ENCODE data around the gene ANKRD23.
"Not testable (repeated sequence)": the region's sequence is repeated elsewhere in the genome, so short reads cannot be mapped to it uniquely, and the experiment has no call there.

ANKRD23 gene

DNA sequence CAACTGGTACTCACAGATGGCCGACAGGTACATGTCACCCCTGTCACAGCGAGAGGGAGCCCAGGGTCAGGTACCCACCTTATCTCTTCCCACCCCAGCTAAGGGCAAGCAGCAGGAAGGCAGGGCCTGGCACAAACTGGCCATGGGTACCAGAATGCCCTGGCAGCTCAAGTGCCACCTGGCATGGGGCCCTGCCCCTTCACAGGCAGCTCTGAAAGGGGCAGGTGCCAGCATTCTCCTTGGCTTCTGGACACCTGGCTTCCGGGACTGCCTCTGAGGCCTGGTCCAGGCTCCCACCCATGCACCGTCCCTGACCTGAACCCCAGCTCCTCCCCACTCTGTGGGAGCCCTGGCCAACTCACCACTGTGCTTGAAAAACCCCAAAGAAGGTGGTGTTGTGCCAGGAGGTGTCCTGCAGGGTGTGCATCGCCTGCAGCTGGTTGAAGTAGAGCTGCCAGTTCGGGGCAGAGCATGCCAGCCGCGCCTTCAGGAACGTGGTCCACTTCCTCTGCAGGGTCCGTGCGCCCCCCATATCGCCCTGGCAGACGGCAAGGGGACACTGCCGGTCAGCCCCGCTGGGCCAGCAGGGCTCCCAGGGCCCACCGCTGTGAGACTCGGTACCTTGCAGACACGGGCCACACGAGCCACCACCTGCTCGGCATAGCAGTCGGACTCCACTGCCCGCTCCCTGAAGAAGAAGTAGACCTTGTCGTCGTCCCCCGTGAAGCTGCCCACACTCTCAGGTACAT, 20.7 kb upstream of the ANKRD23 start:
- H3K4me3 ChIP-seq (ENCODE audit: low read depth, low read length): no peak overlapping the region

DNA sequence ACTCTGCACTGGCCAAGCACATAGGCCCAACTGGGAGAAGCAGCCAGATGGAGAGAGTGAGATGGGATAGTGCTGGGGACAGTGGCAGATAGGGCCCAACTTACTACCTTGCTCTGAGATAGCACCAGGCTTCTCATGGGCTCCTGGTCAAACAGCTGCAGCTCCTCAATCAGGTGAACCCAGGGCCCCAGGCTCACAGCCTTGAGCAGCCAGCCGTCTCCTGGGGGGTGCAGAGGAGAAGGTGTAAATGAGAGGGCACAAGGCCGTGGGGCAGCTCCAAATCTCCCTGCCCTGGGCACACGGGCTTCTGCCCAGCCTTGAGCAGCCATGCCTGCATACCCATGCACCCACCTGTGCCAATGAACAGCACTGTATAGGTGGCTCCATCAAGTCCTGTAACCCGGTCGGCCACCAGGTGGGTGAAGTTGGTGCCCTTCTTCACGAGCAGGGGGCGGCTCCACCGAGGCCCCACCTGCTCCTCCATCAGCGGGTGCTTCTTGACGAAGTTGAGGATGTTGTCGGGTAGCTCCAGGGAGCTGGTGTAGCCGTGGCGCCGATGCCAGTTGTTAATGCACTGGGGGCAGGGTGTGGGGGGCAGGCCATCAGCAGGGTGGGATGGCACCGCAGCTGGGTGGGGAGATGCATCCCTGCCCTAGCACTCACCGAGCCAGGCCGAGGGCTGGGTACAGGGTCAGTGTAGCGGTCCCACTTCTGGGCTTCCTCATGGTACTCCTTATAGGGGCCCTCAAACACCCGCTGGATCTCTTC, 19.9 kb upstream of the ANKRD23 start:
- H3K4me3 ChIP-seq (ENCODE audit: low read depth, low read length): no peak overlapping the region

DNA sequence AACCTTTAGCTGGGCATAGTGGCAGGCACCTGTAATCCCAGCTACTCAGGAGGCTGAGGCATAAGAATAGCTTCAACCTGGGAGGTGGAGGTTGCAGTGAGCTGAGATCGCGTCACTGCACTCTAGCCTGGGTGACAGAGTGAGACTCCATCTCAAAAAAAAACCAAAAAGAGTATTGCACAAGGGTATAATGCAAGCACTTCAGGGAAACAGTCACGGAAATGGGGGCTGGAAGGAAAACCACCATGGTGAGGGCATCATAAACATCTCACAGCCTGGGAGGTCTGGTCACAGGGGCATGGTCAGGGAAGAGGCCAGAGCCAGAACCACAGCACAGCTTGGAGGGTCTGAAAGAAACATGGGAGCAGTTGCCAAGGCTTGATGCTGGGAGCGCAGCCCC, 19.2 kb upstream of the ANKRD23 start:
- not testable (repeated sequence) for H3K4me3 ChIP-seq (ENCODE audit: low read depth, low read length)

DNA sequence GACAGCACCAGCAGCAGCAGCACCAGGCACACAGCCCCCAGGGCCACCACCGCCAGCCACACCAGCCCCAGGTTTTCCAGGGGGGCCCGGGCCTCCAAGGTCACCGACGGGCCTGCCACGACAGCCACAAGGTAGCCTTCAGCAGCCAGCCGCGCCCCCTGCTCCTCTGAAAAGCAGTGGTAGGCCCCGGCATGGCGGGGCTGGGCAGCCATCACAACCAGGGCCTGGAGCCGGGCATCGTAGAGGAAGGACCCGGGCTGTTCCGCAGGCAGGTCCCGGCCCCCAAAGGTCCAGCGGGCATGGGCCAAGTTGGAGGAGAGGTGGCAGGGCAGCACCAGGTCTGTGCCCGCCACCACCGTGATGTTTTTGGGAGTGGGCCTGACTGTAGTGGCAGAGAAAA, 17.3 kb upstream of the ANKRD23 start:
- no peak overlapping the region for H3K4me3 ChIP-seq (ENCODE audit: low read depth, low read length)

DNA sequence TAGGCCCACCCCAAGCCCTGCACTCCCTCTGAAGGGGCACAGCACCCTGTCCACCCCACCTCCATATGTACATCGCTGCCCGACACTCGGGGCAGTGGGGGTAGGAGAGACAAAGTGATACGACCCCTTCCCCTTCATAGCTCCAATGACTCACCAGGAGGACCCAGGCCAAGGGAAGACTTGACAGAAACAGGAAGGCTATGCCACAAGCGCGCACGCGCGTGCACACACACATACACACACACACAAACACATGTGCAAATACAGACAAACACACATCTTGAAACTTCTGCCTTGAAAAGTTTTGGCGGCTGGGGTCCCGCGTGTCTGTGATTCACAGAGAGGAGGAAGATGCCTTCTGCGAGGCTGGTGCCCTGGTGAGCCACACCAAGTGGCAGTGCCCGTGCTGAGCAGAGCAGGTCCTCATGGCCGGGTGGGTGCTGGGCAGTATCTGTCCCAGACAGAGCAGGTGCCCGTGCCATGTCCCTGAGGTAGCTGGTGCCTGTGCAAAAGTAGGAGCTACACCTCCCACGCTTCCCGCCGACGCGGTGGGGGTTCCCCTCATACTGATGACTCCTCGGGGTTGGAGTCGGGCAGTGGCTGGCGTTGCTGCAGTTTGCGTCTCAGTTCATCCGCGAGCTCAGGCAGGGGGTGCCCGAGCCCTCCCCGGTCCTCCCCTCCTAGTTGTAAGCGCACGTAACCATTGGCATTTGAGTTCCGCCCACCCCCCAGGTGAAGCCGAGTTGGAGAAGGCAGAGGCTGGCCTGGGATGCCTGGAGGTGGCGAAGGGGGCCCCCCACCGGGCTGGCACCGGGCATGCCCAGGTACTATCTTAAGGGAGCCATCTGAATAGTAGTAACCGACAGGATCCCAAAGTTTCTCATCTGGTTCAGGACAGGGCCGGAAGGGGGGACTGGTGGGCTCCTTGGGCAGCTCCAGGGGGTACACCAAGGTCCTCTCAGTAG, 16.5 kb upstream of the ANKRD23 start:
- no peak overlapping the region for H3K4me3 ChIP-seq (ENCODE audit: low read depth, low read length)

DNA sequence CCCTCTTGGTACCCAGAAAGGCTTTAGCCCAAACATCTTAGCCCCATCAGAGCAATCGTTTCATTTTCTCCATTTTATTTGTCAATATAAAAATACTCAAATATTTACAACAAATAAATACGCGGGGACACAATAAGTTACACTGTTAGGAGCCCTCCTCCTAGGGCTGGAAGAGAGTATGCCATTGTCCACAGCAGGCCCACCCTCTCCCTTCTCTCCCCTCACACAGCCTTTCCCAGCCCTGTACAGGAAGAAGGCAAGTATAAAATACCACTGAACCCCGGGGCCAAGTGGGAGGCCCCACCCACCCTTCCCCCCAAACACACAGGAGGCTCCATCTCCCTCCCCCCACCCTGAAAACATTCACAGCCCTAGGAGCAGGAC, 15.9 kb upstream of the ANKRD23 start:
- H3K4me3 ChIP-seq (ENCODE audit: low read depth, low read length): no peak overlapping the region

GRCh38 chr2:96859099-96859649, 15.4 kb upstream of the ANKRD23 start:
- no peak overlapping the region for H3K4me3 ChIP-seq (ENCODE audit: low read depth, low read length)

GRCh38 chr2:96857667-96858372, 14.0 kb upstream of the ANKRD23 start, which contains the start of gene ANKRD39:
TSS of gene ANKRD39 (minus strand) at chr2:96858016. CDS start at chr2:96857987, 29 bp downstream.
- H3K4me3 ChIP-seq (ENCODE audit: low read depth, low read length): peak within 1 kb of the TSS; percentile 42

DNA sequence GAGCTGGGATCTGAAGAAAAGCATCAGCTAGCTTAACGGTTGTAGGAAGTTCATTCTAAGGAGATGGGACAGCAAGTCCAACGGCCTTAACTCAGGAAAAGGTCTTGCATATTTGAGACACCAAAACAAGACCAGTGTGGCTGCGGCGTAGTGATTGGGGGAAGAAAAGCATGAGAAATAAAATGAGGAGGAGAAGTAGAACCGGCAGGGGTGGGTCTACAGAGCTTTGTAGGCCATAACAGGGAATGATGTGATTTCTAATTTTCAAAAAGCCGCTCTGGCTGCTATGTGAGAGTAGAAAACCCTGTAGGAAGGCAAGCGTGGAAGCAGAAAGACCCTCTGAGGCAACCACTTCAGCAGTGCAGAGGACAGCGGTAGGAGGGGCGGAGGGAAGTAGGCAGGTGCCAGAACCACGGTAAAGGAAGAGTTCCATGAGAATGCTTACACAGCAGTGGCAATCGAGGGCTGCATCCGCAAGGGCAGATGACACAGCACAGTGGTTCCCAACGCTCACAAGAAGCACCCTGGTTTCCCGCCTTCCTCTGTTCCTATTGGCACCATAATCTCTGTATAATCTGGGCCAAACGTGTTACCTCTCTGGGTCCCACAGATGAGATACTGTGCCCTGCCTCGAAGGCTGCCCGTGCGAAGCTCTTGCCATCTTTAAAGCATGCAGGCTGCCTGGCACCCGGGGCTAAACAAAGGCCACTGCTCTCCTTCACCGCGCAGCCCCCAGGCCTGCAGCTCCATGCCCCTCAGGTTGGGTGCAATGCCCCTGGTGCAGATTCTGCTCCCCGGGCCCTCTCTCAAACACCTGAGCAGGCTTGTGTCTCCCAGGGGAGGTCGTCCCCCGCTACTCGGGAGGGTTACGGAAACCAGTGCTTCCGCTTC, 13.2 kb upstream of the ANKRD23 start:
- H3K4me3 ChIP-seq (ENCODE audit: low read depth, low read length): peak overlapping the region; percentile 42

GRCh38 chr2:96853321-96853720, 9.5 kb upstream of the ANKRD23 start:
- no peak overlapping the region for H3K4me3 ChIP-seq (ENCODE audit: low read depth, low read length)

GRCh38 chr2:96852667-96853066, 8.8 kb upstream of the ANKRD23 start:
- H3K4me3 ChIP-seq (ENCODE audit: low read depth, low read length): no peak overlapping the region

GRCh38 chr2:96848264-96848663, 4.4 kb upstream of the ANKRD23 start:
- no peak overlapping the region for H3K4me3 ChIP-seq (ENCODE audit: low read depth, low read length)

- H3K4me3 ChIP-seq (ENCODE audit: low read depth, low read length): no peak overlapping the region
Observed at GRCh38 chr2:96847586-96847985, 3.8 kb upstream of the ANKRD23 start.

DNA sequence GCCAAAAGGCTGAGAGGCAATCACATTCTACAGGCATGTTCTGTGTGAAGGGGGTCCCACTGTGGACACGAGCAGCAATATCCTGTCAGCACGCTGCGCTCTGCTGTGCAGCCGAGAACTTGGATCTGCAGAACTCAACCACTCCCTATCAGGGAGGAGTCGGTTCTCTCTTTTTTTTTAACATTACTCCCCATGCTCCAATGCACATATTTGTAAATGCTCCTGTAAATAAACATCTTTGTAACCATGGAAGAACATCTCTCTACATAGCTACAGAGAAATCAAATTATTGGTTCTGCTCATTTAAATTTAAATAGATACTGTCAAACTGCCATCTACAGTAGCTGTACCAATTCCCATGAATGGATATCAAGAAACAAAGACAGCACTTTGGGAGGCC, 3.0 kb upstream of the ANKRD23 start:
- no peak overlapping the region for H3K4me3 ChIP-seq (ENCODE audit: low read depth, low read length)

DNA sequence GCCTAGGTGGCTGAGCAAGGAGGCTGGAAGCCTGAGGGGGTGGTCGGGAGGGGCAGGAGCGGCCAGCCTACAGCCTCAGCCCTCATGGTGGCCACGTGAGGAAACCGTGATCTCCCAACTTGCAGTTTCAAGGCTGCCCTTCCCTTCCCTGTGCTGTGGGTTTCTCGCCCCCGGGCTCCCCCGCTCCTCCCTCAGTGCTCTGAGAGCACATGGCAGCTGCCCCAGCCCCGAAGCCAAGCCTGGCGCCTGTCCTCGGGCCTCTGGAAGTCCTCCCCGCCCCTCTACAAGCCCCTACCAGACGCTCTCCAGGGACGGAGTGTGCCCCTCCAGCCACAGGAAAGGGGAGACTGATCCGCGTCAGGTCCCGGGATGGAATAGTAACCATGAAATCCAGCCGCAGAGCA, 586 bp upstream of the ANKRD23 start:
- H3K4me3 ChIP-seq (ENCODE audit: low read depth, low read length): no peak overlapping the region

DNA sequence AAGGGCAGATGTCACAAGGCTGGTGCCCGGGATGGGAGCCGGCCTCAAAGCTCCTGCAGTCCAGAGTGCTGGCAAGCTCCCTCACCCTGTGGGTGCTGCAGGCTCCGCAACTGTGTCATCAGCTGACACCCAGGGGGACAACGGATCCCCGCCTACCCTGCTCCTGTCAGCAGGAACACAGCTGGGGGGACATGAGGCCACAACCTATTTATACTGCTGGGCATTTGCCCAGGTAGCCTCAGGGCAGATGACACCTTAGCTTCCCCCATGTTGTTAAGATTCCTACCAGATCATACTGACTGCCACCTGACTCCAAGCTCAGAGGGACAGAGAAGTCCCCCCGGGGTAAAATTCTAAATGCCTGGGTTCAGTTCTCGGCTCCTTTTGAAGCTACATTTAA, 1.2 kb downstream of the ANKRD23 start:
- no peak overlapping the region for H3K4me3 ChIP-seq (ENCODE audit: low read depth, low read length)

DNA sequence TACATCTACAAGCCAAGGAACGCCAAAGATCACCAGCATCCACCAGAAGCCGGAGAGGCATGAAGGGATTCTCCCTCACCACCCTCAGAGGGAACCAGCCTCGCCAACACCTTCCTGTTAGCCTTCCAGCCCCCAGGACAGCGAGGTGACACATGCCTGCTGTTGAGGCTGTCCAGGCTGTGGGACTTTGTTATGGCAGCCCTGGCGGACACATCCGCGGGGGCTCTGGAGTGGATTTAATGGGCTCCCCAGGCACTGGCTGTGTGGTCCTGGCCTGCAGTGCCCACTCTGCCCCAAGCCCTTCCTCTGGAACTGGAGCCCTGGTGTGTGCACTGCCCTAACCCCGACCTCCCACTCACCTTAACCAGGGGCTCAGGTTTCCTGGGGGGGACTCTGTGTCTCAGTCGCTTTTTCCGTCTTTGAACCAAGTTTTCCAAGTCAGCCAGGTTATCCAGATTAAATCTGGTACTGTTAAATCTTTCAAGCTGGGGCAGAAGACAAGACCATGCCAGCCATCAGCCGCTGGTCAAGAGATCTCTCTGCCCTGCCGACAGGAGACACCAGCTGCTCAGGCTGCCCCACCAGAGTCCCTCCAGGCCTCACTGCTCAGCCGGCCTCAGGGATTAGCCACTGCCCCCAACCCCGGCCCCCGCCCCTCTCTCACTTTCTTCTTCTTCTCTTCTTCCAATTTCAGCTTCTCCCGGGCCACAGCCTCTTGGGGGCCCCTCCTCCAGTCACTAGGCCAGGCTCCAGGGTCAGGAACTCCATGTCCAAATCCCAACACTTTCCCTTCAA, 1.9 kb downstream of the ANKRD23 start:
- H3K4me3 ChIP-seq (ENCODE audit: low read depth, low read length): no peak overlapping the region
